ENCODE data around the gene IRF1.
A peak's percentile ranks its signal among the peaks of the same experiment; 100 is the strongest.

Gene IRF1

GRCh38 chr5:132473019-132473531 is 17.5 kb downstream of the IRF1 start:
- no peak overlapping the region for H3K4me3 ChIP-seq (replicated peaks; ENCODE audit: low read depth, low read length)
- TF ChIP-seq CTCF (IDR thresholded peaks at IDR 0.05; ENCODE audit: low read length, missing control alignments) = no peak
- no peak for DNase-seq (ENCODE audit: low read depth)

GRCh38 chr5:132472431-132472830 is 18.1 kb downstream of the IRF1 start:
- H3K4me3 ChIP-seq (replicated peaks; ENCODE audit: low read depth, low read length) = no peak overlapping the region
- DNase-seq (ENCODE audit: low read depth) = no peak
- TF ChIP-seq CTCF (IDR thresholded peaks at IDR 0.05; ENCODE audit: low read length, missing control alignments) = no peak

GRCh38 chr5:132471944-132472343 is 18.6 kb downstream of the IRF1 start:
- H3K4me3 ChIP-seq (replicated peaks; ENCODE audit: low read depth, low read length) = no peak overlapping the region
- no peak for TF ChIP-seq CTCF (IDR thresholded peaks at IDR 0.05; ENCODE audit: low read length, missing control alignments)
- no peak for DNase-seq (ENCODE audit: low read depth)

GRCh38 chr5:132471151-132471907 is 19.2 kb downstream of the IRF1 start:
- DNase-seq (ENCODE audit: low read depth) = no peak
- H3K4me3 ChIP-seq (replicated peaks; ENCODE audit: low read depth, low read length) = no peak overlapping the region
- no peak for TF ChIP-seq CTCF (IDR thresholded peaks at IDR 0.05; ENCODE audit: low read length, missing control alignments)

- no peak overlapping the region for H3K4me3 ChIP-seq (replicated peaks; ENCODE audit: low read depth, low read length)
- no peak for TF ChIP-seq CTCF (IDR thresholded peaks at IDR 0.05; ENCODE audit: low read length, missing control alignments)
- DNase-seq (ENCODE audit: low read depth) = no peak
These were observed 20.0 kb downstream of the IRF1 start for GRCh38 chr5:132470596-132470995.

GRCh38 chr5:132470010-132470392 is 20.6 kb downstream of the IRF1 start:
- TF ChIP-seq CTCF (IDR thresholded peaks at IDR 0.05; ENCODE audit: low read length, missing control alignments) = no peak
- DNase-seq (ENCODE audit: low read depth) = peak; percentile 33
- no peak overlapping the region for H3K4me3 ChIP-seq (replicated peaks; ENCODE audit: low read depth, low read length)
